ENCODE data around the gene BMP7.

GRCh38 chr20:57230247-57230646 is 36.2 kb downstream of the BMP7 start:
- TF ChIP-seq SPI1 (IDR thresholded peaks at IDR 0.05; ENCODE audit: low read depth, low read length) (no peak), POLR2A (IDR thresholded peaks at IDR 0.05; ENCODE audit: low read depth, low read length) (no peak), POLR2AphosphoS5 (IDR thresholded peaks at IDR 0.05; ENCODE audit: low read depth, low read length) (no peak), TAF1 (IDR thresholded peaks at IDR 0.05; ENCODE audit: low read depth, low read length) (no peak), POU2F2 (IDR thresholded peaks at IDR 0.05; ENCODE audit: low read depth, low read length) (no peak)

Measured in GM12891 (cell line).